ENCODE data around the gene GOLGA8N. TPM values are rescaled to one million over a fixed set of nuclear protein-coding genes. Genes with fewer than 3 reads are reported as not detected.
A peak's percentile ranks its signal among the peaks of the same experiment; 100 is the strongest.
"Not testable (repeated sequence)": the region's sequence is repeated elsewhere in the genome, so short reads cannot be mapped to it uniquely, and the experiment has no call there.

Gene GOLGA8N
- polyA plus RNA-seq, 2 of the 4 experiments (the other 2 are of a cell fraction), result 3.0 to 3.1 TPM

GRCh38 chr15:32610719-32611118 lies 17.5 kb downstream of the GOLGA8N start:
- H3K9me3 ChIP-seq, H3K27ac ChIP-seq, H3K4me1 ChIP-seq, CTCF ChIA-PET, H3K4me3 ChIP-seq, H3K4me2 ChIP-seq, POLR2A ChIA-PET: not testable (repeated sequence)
- TF ChIP-seq RAD21 (conservative IDR thresholded peaks at IDR 0.05 in 1 of 2, IDR thresholded peaks at IDR 0.05 in 1 of 2) (peak in 1 of 2 experiments; percentile 37; a peak in 3 of 5 replicates), CTCF (IDR thresholded peaks at IDR 0.05) (peak; percentile 39; the same call in 2 of the 3 replicates)
- peak; percentile 48 to 49; a peak in 4 of 6 replicates for ATAC-seq
- FAIRE-seq, result peak; percentile 98
- 0% methylated on average over 2 of the region's 3 CpGs for WGBS (ENCODE audit: missing lambda C conversion rate)
- peak in 1 of 2 experiments; percentile 68 for DNase-seq (ENCODE audit: low read depth in 1 of 2, low spot score in 1 of 2)

GRCh38 chr15:32614712-32615050 lies 21.4 kb downstream of the GOLGA8N start:
- H3K9me3 ChIP-seq; DNase-seq (ENCODE audit: low read depth in 1 of 2, low spot score in 1 of 2); CTCF ChIA-PET: not testable (repeated sequence)
- ATAC-seq (peak; percentile 79 to 80), FAIRE-seq (peak; percentile 23)
- H3K4me1 ChIP-seq, result peaks cover 14% of the 10 kb centered on the region; the same call in 2 of the 3 replicates
- H3K27ac ChIP-seq, result peak overlapping the region; percentile 77 to 92
- POLR2A ChIA-PET, result interaction anchor here (0.5 to 0.6 kb wide), 2 partner anchors 274 to 1989 kb away, joined by 7 read pairs; partner anchors contain the start of gene ARHGAP11B
- peak overlapping the region; percentile 87 for H3K4me3 ChIP-seq
- peak overlapping the region; percentile 11; the same call in 1 of the 3 replicates for H3K4me2 ChIP-seq
- 3% methylated on average over 11 of the region's 16 CpGs for WGBS (ENCODE audit: missing lambda C conversion rate)

GRCh38 chr15:32615051-32615870 lies 22.0 kb downstream of the GOLGA8N start, which contains the start of gene ARHGAP11A:
Gene ARHGAP11A, plus strand, starts transcription at chr15:32615504. Its CDS starts 708 bp downstream, at chr15:32616212.
- Histone ChIP-seq H3K4me3 (peak within 1 kb of the TSS; percentile 87), H3K4me2 (peak within 1 kb of the TSS; percentile 95), H3K27ac (peak within 1 kb of the TSS; percentile 87 to 92), H3K4me1 (peaks cover 13% of the 10 kb centered on the region; the same call in 2 of the 3 replicates)
- POLR2A ChIA-PET, result interaction anchor here (0.5 to 0.6 kb wide), 3 partner anchors 274 to 1989 kb away, joined by 4 to 7 read pairs (median 7); partner anchors contain the start of gene ARHGAP11B
- TF ChIP-seq JUN (IDR thresholded peaks at IDR 0.05), result peak in 1 of 2 experiments; percentile 61; a peak in 3 of 5 replicates
- peak; percentile 24; the same call in 1 of the 2 replicates for TF ChIP-seq MYC (IDR thresholded peaks at IDR 0.05; ENCODE audit: borderline replicate concordance, low read length)
- peak; percentile 62 for TF ChIP-seq KDM5A (IDR thresholded peaks at IDR 0.05)
- peak; percentile 22; the same call in 1 of the 2 replicates for TF ChIP-seq E2F6 (IDR thresholded peaks at IDR 0.05; ENCODE audit: borderline replicate concordance, low read depth)
- TF ChIP-seq MAX (IDR thresholded peaks at IDR 0.05), result peak; percentile 60
- peak; percentile 44 to 80; a peak in 3 of 4 replicates for TF ChIP-seq CEBPB (IDR thresholded peaks at IDR 0.05)
- FAIRE-seq, H3K9me3 ChIP-seq, CTCF ChIA-PET: not testable (repeated sequence)
- peak; percentile 75 to 92 for ATAC-seq
- under 1% methylated on average over 25 of the region's 43 CpGs for WGBS (ENCODE audit: missing lambda C conversion rate)
- peak; percentile 52 to 96 for DNase-seq (ENCODE audit: low read depth in 1 of 2, low spot score in 1 of 2)

GRCh38 chr15:32615871-32616426 lies 22.7 kb downstream of the GOLGA8N start:
- H3K27ac ChIP-seq, result peak overlapping the region; percentile 77 to 92
- POLR2A ChIA-PET, result interaction anchor here (0.6 kb wide), 1 partner anchor 1312 kb away, joined by 4 read pairs; no protein-coding TSS in a partner anchor
- under 1% methylated on average over 24 of the region's 24 CpGs for WGBS (ENCODE audit: missing lambda C conversion rate)
- H3K4me3 ChIP-seq, result peak overlapping the region; percentile 87
- ATAC-seq, result peak; percentile 51 to 60
- peak overlapping the region; percentile 93 for H3K4me2 ChIP-seq
- CTCF ChIA-PET; FAIRE-seq; H3K9me3 ChIP-seq; DNase-seq (ENCODE audit: low read depth in 1 of 2, low spot score in 1 of 2): not testable (repeated sequence)
- peaks cover 13% of the 10 kb centered on the region; the same call in 2 of the 3 replicates for H3K4me1 ChIP-seq

- Histone ChIP-seq H3K4me3 (no peak overlapping the region), H3K4me1 (no peaks in the 10 kb centered on the region), H3K4me2 (no peak overlapping the region), H3K27ac (no peak overlapping the region), H3K9me3 (no peaks in the 10 kb centered on the region)
- ChIA-PET POLR2A (no interaction called here), CTCF (no interaction called here)
- DNase-seq (ENCODE audit: low read depth in 1 of 2, low spot score in 1 of 2), result no peak
- WGBS (ENCODE audit: missing lambda C conversion rate), result 92% methylated on average over 3 of the region's 3 CpGs
- ATAC-seq, result no peak
- no peak for FAIRE-seq
- TF ChIP-seq MAFK (IDR thresholded peaks at IDR 0.05; ENCODE audit: partially characterized antibody), result no peak
- TF ChIP-seq ZFP36 (IDR thresholded peaks at IDR 0.05; ENCODE audit: borderline replicate concordance, partially characterized antibody), result no peak
- TF ChIP-seq USF2 (IDR thresholded peaks at IDR 0.05), result no peak
- no peak for TF ChIP-seq SREBF2 (IDR thresholded peaks at IDR 0.05)
- no peak for TF ChIP-seq TFCP2L1 (CRISPR knock-in tag; IDR thresholded peaks at IDR 0.05)
- no peak for TF ChIP-seq KDM1A (IDR thresholded peaks at IDR 0.05; ENCODE audit: low read depth)
- no peak for TF ChIP-seq MYC (IDR thresholded peaks at IDR 0.05; ENCODE audit: borderline replicate concordance, low read length)
- no peak for TF ChIP-seq NR3C1 (IDR thresholded peaks at IDR 0.05)
- TF ChIP-seq NPAS2 (CRISPR knock-in tag; IDR thresholded peaks at IDR 0.05; ENCODE audit: borderline replicate concordance), result no peak
- TF ChIP-seq TP53 (CRISPR knock-in tag; IDR thresholded peaks at IDR 0.05), result no peak
Observed at GRCh38 chr15:32636410-32636809, 43.2 kb downstream of the GOLGA8N start.

Measured in A549 (cell line).